Amygdala (tissue), 56 donors: ENCODE measurements around the gene RDH8.
A peak's percentile ranks its signal among the peaks of the same experiment; 100 is the strongest.

Source experiments
- DNase-seq, 56 donors: peaks; one replicate each; lab custom pipeline; 2025; lab: John Stamatoyannopoulos, UW

The RDH8 gene

DNA sequence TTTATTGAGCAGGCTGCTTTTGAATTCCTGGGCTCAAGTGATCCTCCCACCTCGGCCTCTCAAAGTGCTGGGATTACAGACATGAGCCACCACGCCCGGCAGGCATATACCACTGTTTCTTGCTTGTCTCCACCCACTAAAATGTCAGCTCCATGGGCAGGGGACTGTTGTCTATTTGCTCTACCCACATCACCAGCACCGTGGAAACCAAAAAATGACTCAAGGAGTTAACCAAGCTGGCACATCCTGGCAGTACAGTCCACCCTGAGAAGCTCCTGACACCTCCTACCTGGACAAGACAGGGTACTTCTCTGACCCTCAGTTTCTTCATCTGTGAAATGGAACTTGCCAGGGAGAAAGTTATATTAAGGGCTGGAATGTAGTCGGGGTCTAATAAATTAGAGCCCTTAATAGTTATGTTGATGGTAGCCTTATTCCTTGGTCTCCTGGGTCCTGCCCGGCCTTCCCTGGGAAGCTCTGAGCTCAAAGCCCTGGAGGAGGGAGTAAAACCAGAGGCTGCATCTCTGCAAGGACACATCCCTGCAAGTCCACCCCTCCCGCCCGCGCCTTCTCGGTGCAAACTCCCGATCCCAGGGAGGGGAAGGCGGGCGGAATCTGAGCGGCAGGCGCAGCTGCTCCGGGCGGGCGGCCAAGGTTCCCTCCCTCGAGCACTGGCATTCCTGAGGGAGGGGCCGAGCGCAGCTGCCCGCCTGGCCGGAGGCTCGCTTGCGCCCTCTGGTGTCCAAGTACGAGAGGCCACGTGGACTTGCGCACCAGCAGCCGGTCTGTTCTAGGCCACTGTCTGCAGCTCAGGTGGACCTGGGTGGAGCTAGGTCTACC, 14.1 kb downstream of the RDH8 start:
- peak; percentile 47 to 98 (median 85) for DNase-seq

GRCh38 chr19:10033614-10034013, 20.3 kb downstream of the RDH8 start:
- no peak for DNase-seq

- no peak for DNase-seq
Observed at GRCh38 chr19:10036601-10037071, 23.4 kb downstream of the RDH8 start.

DNA sequence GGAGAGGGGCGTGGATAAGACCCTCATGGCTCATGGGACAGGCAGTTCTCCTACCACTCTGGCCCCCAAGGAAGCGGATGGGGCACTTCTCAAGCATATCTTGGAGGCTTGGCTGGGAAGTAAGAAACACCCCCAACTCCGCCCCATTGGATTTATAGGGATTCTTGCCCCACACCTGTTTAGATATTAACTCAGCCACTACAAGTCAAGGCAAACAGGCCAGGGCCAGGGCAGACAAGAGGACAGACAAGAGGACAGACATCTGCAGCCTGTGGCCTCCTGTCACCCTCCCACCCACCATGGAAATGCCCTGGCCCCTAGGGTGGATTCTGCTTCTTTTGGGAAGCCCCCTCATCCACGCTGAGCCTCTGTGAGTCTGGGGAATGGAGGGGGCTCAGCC, 24.1 kb downstream of the RDH8 start:
- DNase-seq: no peak

- no peak for DNase-seq
Observed at GRCh38 chr19:10037809-10038208, 24.5 kb downstream of the RDH8 start.

DNA sequence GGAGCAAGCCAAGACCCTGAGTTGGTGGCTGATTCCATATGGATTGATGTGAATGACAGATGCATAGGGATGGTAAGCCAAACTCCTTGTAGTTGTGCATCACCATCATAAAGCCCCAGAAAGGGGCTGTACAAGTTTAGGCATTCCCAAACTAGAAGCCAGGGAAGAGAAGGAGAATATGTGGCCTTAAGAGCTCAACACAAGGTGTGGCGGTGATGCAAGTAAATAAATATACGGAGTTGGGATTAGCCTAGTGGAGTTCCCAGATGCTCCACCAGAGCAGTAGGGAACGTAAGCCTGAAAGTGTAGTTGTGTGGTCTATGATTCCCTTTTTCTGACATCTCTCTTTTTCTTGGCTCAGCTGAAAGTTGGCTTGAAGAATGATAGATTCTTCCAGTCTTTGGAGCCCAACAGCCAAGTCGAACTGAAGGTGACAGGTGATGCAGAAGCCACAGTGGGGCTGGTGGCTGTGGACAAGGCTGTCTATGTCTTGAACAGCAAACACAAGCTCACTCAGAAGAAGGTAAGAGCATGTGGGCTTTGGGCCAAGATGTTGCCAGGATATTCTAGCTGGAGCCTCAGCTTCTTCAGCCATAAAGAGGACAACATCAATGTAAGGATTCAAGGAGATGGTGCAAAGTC, 30.1 kb downstream of the RDH8 start:
- DNase-seq: no peak

- no peak for DNase-seq
Observed at GRCh38 chr19:10044390-10044789, 31.1 kb downstream of the RDH8 start.

DNA sequence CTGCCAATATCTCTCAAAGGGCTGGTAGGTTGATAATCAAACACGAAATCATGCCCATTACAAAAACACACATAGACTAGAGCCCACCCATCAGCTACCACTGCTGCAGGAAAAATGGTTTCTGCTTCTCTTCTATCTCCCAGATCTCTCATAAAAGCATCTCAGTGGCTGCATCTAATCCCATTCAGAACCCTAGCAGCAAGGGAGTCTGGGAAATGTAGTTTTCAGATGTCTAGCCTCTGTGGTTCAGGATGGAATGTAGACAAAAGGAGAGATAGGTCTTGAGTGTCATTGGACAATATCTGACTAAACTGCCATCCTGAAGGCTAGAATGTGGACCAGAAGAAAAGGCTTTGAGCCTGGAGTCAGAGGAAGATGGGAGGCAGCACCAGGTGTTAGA, 32.1 kb downstream of the RDH8 start:
- DNase-seq: no peak

- DNase-seq: no peak
Observed at GRCh38 chr19:10049626-10050025, 36.3 kb downstream of the RDH8 start.

- no peak for DNase-seq
Observed at GRCh38 chr19:10052602-10053360, 39.5 kb downstream of the RDH8 start.

GRCh38 chr19:10061717-10062310, 48.5 kb downstream of the RDH8 start:
- DNase-seq: no peak

GRCh38 chr19:10068205-10068604, 54.9 kb downstream of the RDH8 start:
- DNase-seq: no peak

DNA sequence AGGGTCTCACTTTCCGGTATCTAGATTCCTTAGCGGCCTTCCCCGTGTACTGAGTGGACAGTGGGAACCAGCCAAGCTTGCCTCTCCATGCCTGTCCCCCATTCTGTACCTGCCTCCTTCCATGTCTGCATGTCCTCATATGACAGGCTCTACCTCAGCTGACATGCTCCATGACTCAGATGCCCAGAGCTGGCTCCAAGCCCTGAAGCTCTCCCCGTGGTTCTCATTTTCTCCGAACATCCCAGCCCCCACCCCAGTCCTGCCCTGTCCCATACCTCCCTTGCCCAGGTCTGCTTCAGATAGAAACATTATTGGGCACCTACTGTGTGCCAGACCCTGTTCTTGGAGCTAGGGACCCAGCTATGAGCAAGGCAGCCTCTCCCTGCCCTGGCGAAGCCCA, 55.8 kb downstream of the RDH8 start:
- no peak for DNase-seq

DNA sequence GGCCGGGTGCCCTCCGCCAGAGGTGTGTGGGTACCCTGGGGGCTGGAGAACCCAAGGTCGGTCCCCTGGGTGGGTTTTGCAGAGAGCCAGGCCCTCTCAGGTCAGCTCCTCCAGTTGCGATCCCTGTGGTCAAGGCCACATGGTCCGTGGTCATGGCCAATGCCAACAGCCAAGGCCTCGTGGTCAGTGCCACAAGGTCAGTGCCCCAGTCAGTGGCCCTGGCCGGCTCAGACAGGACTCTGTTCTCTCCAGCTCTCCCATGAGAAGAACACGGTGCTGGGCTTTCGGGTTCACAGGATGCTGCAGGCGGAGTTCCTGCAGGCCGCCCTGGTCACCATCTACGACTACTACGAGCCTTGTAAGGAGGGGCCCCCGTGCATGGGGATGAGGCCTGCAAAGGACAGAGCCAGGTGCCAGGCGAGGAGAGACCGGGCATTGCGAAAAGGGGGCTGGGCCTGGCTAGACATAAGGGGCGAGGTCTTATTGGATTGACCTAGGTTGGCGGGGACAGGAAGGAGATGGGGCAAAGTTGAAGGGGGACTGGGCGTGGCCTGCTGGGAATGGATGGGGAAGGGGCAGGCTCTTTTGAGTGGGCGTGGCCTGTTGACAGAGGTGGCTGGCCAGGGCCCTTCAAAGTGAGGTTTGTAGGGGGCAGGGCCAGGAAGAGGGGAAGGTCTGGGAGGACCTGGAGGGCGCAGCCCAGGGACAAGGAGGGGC, 57.6 kb downstream of the RDH8 start:
- DNase-seq: no peak
